B cell (primary cell): ENCODE results near the gene LRSAM1.

Experiments
- EZH2 ChIP-seq: IDR thresholded peaks from 2 replicates; pipeline ENCODE4 v1.6.1; 2012; ENCODE audit warnings: borderline replicate concordance, low read depth, mild to moderate bottlenecking, moderate library complexity, low read length; ENCODE audit not compliant: insufficient read depth, poor library complexity, severe bottlenecking
- TF ChIP-seq, protein P1 (sequence below): fragments of 200-600 bp; IDR thresholded peaks from one replicate; pipeline ENCODE4 v1.8.0; 2022; ENCODE audit warnings: antibody characterized with exemption, mild to moderate bottlenecking

- TF ChIP-seq, protein P1, sequence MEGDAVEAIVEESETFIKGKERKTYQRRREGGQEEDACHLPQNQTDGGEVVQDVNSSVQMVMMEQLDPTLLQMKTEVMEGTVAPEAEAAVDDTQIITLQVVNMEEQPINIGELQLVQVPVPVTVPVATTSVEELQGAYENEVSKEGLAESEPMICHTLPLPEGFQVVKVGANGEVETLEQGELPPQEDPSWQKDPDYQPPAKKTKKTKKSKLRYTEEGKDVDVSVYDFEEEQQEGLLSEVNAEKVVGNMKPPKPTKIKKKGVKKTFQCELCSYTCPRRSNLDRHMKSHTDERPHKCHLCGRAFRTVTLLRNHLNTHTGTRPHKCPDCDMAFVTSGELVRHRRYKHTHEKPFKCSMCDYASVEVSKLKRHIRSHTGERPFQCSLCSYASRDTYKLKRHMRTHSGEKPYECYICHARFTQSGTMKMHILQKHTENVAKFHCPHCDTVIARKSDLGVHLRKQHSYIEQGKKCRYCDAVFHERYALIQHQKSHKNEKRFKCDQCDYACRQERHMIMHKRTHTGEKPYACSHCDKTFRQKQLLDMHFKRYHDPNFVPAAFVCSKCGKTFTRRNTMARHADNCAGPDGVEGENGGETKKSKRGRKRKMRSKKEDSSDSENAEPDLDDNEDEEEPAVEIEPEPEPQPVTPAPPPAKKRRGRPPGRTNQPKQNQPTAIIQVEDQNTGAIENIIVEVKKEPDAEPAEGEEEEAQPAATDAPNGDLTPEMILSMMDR: no peak
- TF ChIP-seq EZH2: no peak
Measured at GRCh38 chr9:127518091-127518856, 67.0 kb downstream of the LRSAM1 start.
